Activated CD4-positive, alpha-beta T cell treated with anti-CD3 and anti-CD28 coated beads, Interleukin-2, amount 10 ng/mL, durations not matched to agents 24 days and 14 days (primary cell): ENCODE data around the gene CABLES2. TPM values are rescaled to one million over a fixed set of nuclear protein-coding genes. Genes with fewer than 3 reads are reported as not detected.
A peak's percentile ranks its signal among the peaks of the same experiment; 100 is the strongest.
"Not testable (repeated sequence)": the region's sequence is repeated elsewhere in the genome, so short reads cannot be mapped to it uniquely, and the experiment has no call there.

Source experiments
- DNase-seq: peaks from one replicate; pipeline ENCODE4 v3.0.0; 2022
- H3K27ac Mint-ChIP-seq: one replicate; pipeline ENCODE4 v1.8.0; 2022; ENCODE audit warnings: mild to moderate bottlenecking, mixed read lengths
- H3K27me3 Mint-ChIP-seq: one replicate; pipeline ENCODE4 v1.8.0; 2022; ENCODE audit warnings: mixed read lengths
- H3K36me3 Mint-ChIP-seq: one replicate; pipeline ENCODE4 v1.8.0; 2022; ENCODE audit warnings: low read depth, mild to moderate bottlenecking, mixed read lengths
- H3K4me1 Mint-ChIP-seq: one replicate; pipeline ENCODE4 v1.8.0; 2021; ENCODE audit warnings: mixed read lengths
- H3K4me3 Mint-ChIP-seq: one replicate; pipeline ENCODE4 v1.8.0; 2022; ENCODE audit warnings: mild to moderate bottlenecking, moderate library complexity, mixed read lengths
- H3K9me3 Mint-ChIP-seq: one replicate; pipeline ENCODE4 v1.8.0; 2021; ENCODE audit warnings: mixed read lengths
- intact Hi-C: fragments of 100-400 bp; cut with micrococcal nuclease; formaldehyde crosslinking; loops from one replicate; pipeline ENCODE4 v1.15.1; 2023
- total RNA-seq: library from RNA; stranded (reverse); gene quantifications from 2 replicates; pipeline ENCODE4 v1.2.3, GENCODE V29; 2022

CABLES2 gene
- total RNA-seq, 1 donor from 2014 or later = 13.5 TPM

- H3K9me3 Mint-ChIP-seq = no peaks in the 10 kb centered on the region
- no peaks in the 10 kb centered on the region for H3K4me1 Mint-ChIP-seq
- no peaks in the 10 kb centered on the region for H3K36me3 Mint-ChIP-seq
- H3K27ac Mint-ChIP-seq = no peak overlapping the region
- intact Hi-C loops = no loop called here
- H3K4me3 Mint-ChIP-seq = no peak overlapping the region
- no peak for DNase-seq
- H3K27me3 Mint-ChIP-seq = peaks cover 4% of the 10 kb centered on the region
Measured at GRCh38 chr20:62374331-62375152, 32.5 kb downstream of the CABLES2 start.

GRCh38 chr20:62373631-62374179 is 33.4 kb downstream of the CABLES2 start:
- intact Hi-C loops, H3K27ac Mint-ChIP-seq: not testable (repeated sequence)

GRCh38 chr20:62372042-62372993 is 34.8 kb downstream of the CABLES2 start:
- Mint-ChIP-seq H3K36me3 (no peaks in the 10 kb centered on the region), H3K27me3 (peaks cover 20% of the 10 kb centered on the region), H3K4me3 (no peak overlapping the region), H3K9me3 (no peaks in the 10 kb centered on the region), H3K4me1 (peaks cover 3% of the 10 kb centered on the region), H3K27ac (no peak overlapping the region)
- no peak for DNase-seq
- intact Hi-C loops = no loop called here

More at GRCh38 chr20:62373631-62374179, 33.4 kb downstream of the CABLES2 start:
- not testable (repeated sequence) for H3K36me3 Mint-ChIP-seq, DNase-seq, H3K4me3 Mint-ChIP-seq, H3K9me3 Mint-ChIP-seq, H3K4me1 Mint-ChIP-seq
- peaks cover 11% of the 10 kb centered on the region for H3K27me3 Mint-ChIP-seq

GRCh38 chr20:62371588-62372041 is 35.5 kb downstream of the CABLES2 start:
- Mint-ChIP-seq H3K36me3 (no peaks in the 10 kb centered on the region), H3K4me1 (peaks cover 3% of the 10 kb centered on the region), H3K4me3 (no peak overlapping the region), H3K27ac (no peak overlapping the region), H3K27me3 (peaks cover 20% of the 10 kb centered on the region), H3K9me3 (no peaks in the 10 kb centered on the region)
- DNase-seq = no peak
- intact Hi-C loops = no loop called here

GRCh38 chr20:62370807-62371587 is 36.1 kb downstream of the CABLES2 start:
- Mint-ChIP-seq H3K27ac (no peak overlapping the region), H3K36me3 (no peaks in the 10 kb centered on the region), H3K4me1 (peaks cover 3% of the 10 kb centered on the region), H3K27me3 (peaks cover 20% of the 10 kb centered on the region), H3K9me3 (no peaks in the 10 kb centered on the region), H3K4me3 (no peak overlapping the region)
- intact Hi-C loops = no loop called here
- no peak for DNase-seq

- H3K9me3 Mint-ChIP-seq = no peaks in the 10 kb centered on the region
- H3K4me1 Mint-ChIP-seq = peaks cover 3% of the 10 kb centered on the region
- intact Hi-C loops = no loop called here
- H3K4me3 Mint-ChIP-seq = no peak overlapping the region
- no peaks in the 10 kb centered on the region for H3K36me3 Mint-ChIP-seq
- no peak for DNase-seq
- no peak overlapping the region for H3K27ac Mint-ChIP-seq
- H3K27me3 Mint-ChIP-seq = peaks cover 25% of the 10 kb centered on the region
Measured at GRCh38 chr20:62370115-62370806, 36.8 kb downstream of the CABLES2 start.

- Mint-ChIP-seq H3K27me3 (peaks cover 29% of the 10 kb centered on the region), H3K27ac (no peak overlapping the region), H3K36me3 (no peaks in the 10 kb centered on the region), H3K4me1 (peaks cover 3% of the 10 kb centered on the region), H3K4me3 (no peak overlapping the region), H3K9me3 (no peaks in the 10 kb centered on the region)
- no peak for DNase-seq
- intact Hi-C loops = loop anchor here (5.0 kb wide), 1 partner anchor 67 kb away; the partner anchor contains the start of gene ADRM1
Measured at GRCh38 chr20:62369815-62370114, 37.3 kb downstream of the CABLES2 start.

GRCh38 chr20:62368976-62369814 is 37.9 kb downstream of the CABLES2 start:
- Mint-ChIP-seq H3K27ac (no peak overlapping the region), H3K4me1 (peaks cover 3% of the 10 kb centered on the region), H3K27me3 (peaks cover 29% of the 10 kb centered on the region), H3K36me3 (no peaks in the 10 kb centered on the region), H3K4me3 (no peak overlapping the region), H3K9me3 (no peaks in the 10 kb centered on the region)
- no peak for DNase-seq
- intact Hi-C loops = loop anchor here (5.0 kb wide), 1 partner anchor 67 kb away; the partner anchor contains the start of gene ADRM1

- Mint-ChIP-seq H3K9me3 (no peaks in the 10 kb centered on the region), H3K27ac (no peak overlapping the region), H3K4me1 (peaks cover 3% of the 10 kb centered on the region), H3K4me3 (no peak overlapping the region), H3K36me3 (no peaks in the 10 kb centered on the region), H3K27me3 (peaks cover 27% of the 10 kb centered on the region)
- DNase-seq = no peak
- intact Hi-C loops = loop anchor here (5.0 kb wide), 1 partner anchor 66 kb away; the partner anchor contains the start of gene ADRM1
Measured at GRCh38 chr20:62368392-62368975, 38.6 kb downstream of the CABLES2 start.

GRCh38 chr20:62367633-62368391 is 39.3 kb downstream of the CABLES2 start:
- intact Hi-C loops = loop anchor here (5.0 kb wide), 1 partner anchor 66 kb away; the partner anchor contains the start of gene ADRM1
- peak; percentile 71 for DNase-seq

GRCh38 chr20:62367136-62367632 is 39.9 kb downstream of the CABLES2 start, which contains the start of gene LAMA5:
Gene LAMA5, minus strand, starts transcription at chr20:62367312. Its CDS starts 67 bp downstream, at chr20:62367245.
- peak within 1 kb of the TSS; percentile 62 for H3K4me3 Mint-ChIP-seq
- H3K27ac Mint-ChIP-seq = no peak within 1 kb of the TSS
- peak; percentile 73 for DNase-seq
- intact Hi-C loops = loop anchor here (5.0 kb wide), 1 partner anchor 65 kb away; the partner anchor contains the start of gene ADRM1
- peaks cover 25% of the 10 kb centered on the region for H3K27me3 Mint-ChIP-seq
- no peaks in the 10 kb centered on the region for H3K9me3 Mint-ChIP-seq
- H3K4me1 Mint-ChIP-seq = peaks cover 3% of the 10 kb centered on the region
- no peaks in the 10 kb centered on the region for H3K36me3 Mint-ChIP-seq

More at GRCh38 chr20:62367633-62368391, 39.3 kb downstream of the CABLES2 start:
- no peak overlapping the region for H3K27ac Mint-ChIP-seq
- no peaks in the 10 kb centered on the region for H3K36me3 Mint-ChIP-seq
- no peaks in the 10 kb centered on the region for H3K9me3 Mint-ChIP-seq
- peak overlapping the region; percentile 62 for H3K4me3 Mint-ChIP-seq
- peaks cover 26% of the 10 kb centered on the region for H3K27me3 Mint-ChIP-seq
- H3K4me1 Mint-ChIP-seq = peaks cover 3% of the 10 kb centered on the region
